H9 (cell line): ENCODE data around the gene CEP89. TPM values are rescaled to one million over a fixed set of nuclear protein-coding genes. Genes with fewer than 3 reads are reported as not detected.

Source experiments
- DNase-seq: peaks from one replicate; pipeline ENCODE4 v3.0.0-alpha.2; 2017
- H2AFZ ChIP-seq: one replicate; pipeline ENCODE4 v1.6.1; 2013; ENCODE audit warnings: mild to moderate bottlenecking, low read length, control low read depth, moderate library complexity
- H2AK5ac ChIP-seq: 2 replicates; pipeline ENCODE4 v1.6.1; 2013; ENCODE audit warnings: low read length, control low read depth, mixed read lengths; ENCODE audit not compliant: insufficient read length
- H2BK120ac ChIP-seq: one replicate; pipeline ENCODE4 v1.6.1; 2013; ENCODE audit warnings: low read depth, mild to moderate bottlenecking, low read length, control low read depth, inconsistent platforms; ENCODE audit not compliant: poor library complexity, severe bottlenecking
- H2BK12ac ChIP-seq: 2 replicates; pipeline ENCODE4 v1.6.1; 2013; ENCODE audit warnings: low read length, control low read depth, mixed read lengths, low read depth; ENCODE audit not compliant: insufficient read length
- H2BK15ac ChIP-seq: 2 replicates; pipeline ENCODE4 v1.6.1; 2013; ENCODE audit warnings: low read depth, low read length, control low read depth
- H2BK20ac ChIP-seq: one replicate; pipeline ENCODE4 v1.6.1; 2013; ENCODE audit warnings: low read depth, mild to moderate bottlenecking, low read length, control low read depth, inconsistent platforms; ENCODE audit not compliant: poor library complexity, severe bottlenecking
- H2BK5ac ChIP-seq: 2 replicates; pipeline ENCODE4 v1.6.1; 2013; ENCODE audit warnings: low read length, control low read depth, mixed read lengths; ENCODE audit not compliant: insufficient read length
- H3K14ac ChIP-seq: 2 replicates; pipeline ENCODE4 v1.6.1; 2013; ENCODE audit warnings: low read length, control low read depth; ENCODE audit not compliant: insufficient read depth
- H3K18ac ChIP-seq: 2 replicates; pipeline ENCODE4 v1.6.1; 2013; ENCODE audit warnings: low read depth, mild to moderate bottlenecking, mixed read lengths, low read length, control low read depth; ENCODE audit not compliant: insufficient read length
- H3K23ac ChIP-seq: 2 replicates; pipeline ENCODE4 v1.6.1; 2013; ENCODE audit warnings: low read length, control low read depth, mixed read lengths, low read depth; ENCODE audit not compliant: insufficient read length
- H3K23me2 ChIP-seq: 2 replicates; pipeline ENCODE4 v1.6.1; 2013; ENCODE audit warnings: low read depth, mild to moderate bottlenecking, mixed read lengths, low read length, control low read depth; ENCODE audit not compliant: insufficient read length, poor library complexity, severe bottlenecking
- H3K27ac ChIP-seq: 2 replicates; pipeline ENCODE4 v1.5.1; 2013; ENCODE audit warnings: low read length, control low read depth, mixed read lengths, low read depth; ENCODE audit not compliant: insufficient read length
- H3K27me3 ChIP-seq: 2 replicates; pipeline ENCODE4 v1.6.1; 2013; ENCODE audit warnings: low read length, control low read depth, inconsistent platforms; ENCODE audit not compliant: insufficient read depth
- H3K4ac ChIP-seq: 2 replicates; pipeline ENCODE4 v1.6.1; 2013; ENCODE audit warnings: low read depth, mild to moderate bottlenecking, control low read depth, inconsistent platforms, low read length, moderate library complexity
- H3K4me1 ChIP-seq: 2 replicates; pipeline ENCODE4 v1.6.1; 2013; ENCODE audit warnings: low read length, control low read depth, inconsistent platforms; ENCODE audit not compliant: insufficient read depth
- H3K4me2 ChIP-seq: 2 replicates; pipeline ENCODE4 v1.6.1; 2013; ENCODE audit warnings: low read length, control low read depth, mixed read lengths; ENCODE audit not compliant: insufficient read length, insufficient read depth
- H3K56ac ChIP-seq: 2 replicates; pipeline ENCODE4 v1.6.1; 2013; ENCODE audit warnings: low read depth, mild to moderate bottlenecking, mixed read lengths, low read length, control low read depth; ENCODE audit not compliant: insufficient read length
- H3K79me1 ChIP-seq: 2 replicates; pipeline ENCODE4 v1.6.1; 2013; ENCODE audit warnings: low read depth, mild to moderate bottlenecking, moderate library complexity, low read length, control low read depth, inconsistent platforms; ENCODE audit not compliant: insufficient read depth, poor library complexity, severe bottlenecking
- H3K79me2 ChIP-seq: 2 replicates; pipeline ENCODE4 v1.6.1; 2013; ENCODE audit warnings: low read length, control low read depth, inconsistent platforms; ENCODE audit not compliant: insufficient read depth
- H3K9ac ChIP-seq: 2 replicates; pipeline ENCODE4 v1.6.1; 2013; ENCODE audit warnings: low read length, control low read depth, mixed read lengths; ENCODE audit not compliant: insufficient read length; ENCODE audit errors: extremely low read depth
- H3K9me3 ChIP-seq: one replicate; pipeline ENCODE4 v1.6.1; 2013; ENCODE audit warnings: low read depth, low read length, inconsistent platforms; ENCODE audit not compliant: control insufficient read depth
- H3T11ph ChIP-seq: one replicate; pipeline ENCODE4 v1.6.1; 2013; ENCODE audit warnings: mild to moderate bottlenecking, low read length, control low read depth, inconsistent platforms
- H4K20me1 ChIP-seq: one replicate; pipeline ENCODE4 v1.6.1; 2013; ENCODE audit not compliant: control insufficient read depth, insufficient read length, insufficient read depth
- H4K5ac ChIP-seq: 2 replicates; pipeline ENCODE4 v1.6.1; 2013; ENCODE audit warnings: low read depth, mild to moderate bottlenecking, mixed read lengths, low read length, control low read depth; ENCODE audit not compliant: insufficient read length
- H4K8ac ChIP-seq: replicated peaks from 2 replicates; pipeline ENCODE4 v1.6.1; 2013; ENCODE audit warnings: low read length, control low read depth, mixed read lengths, low read depth; ENCODE audit not compliant: insufficient read length
- H4K91ac ChIP-seq: 2 replicates; pipeline ENCODE4 v1.6.1; 2013; ENCODE audit warnings: low read depth, mild to moderate bottlenecking, moderate library complexity, mixed read lengths, low read length, control low read depth; ENCODE audit not compliant: insufficient read length
- H3K27ac Mint-ChIP-seq, 3 experiments: 2 replicates in 2 of 3; 3 replicates in 1 of 3; pipeline ENCODE4 v1.8.0; 2020 to 2021; ENCODE audit warnings: mixed read lengths in 3 of 3, mild to moderate bottlenecking in 1 of 3, moderate library complexity in 1 of 3
- H3K27me3 Mint-ChIP-seq: 2 replicates; pipeline ENCODE4 v1.8.0; 2021; ENCODE audit warnings: low read depth, mild to moderate bottlenecking, moderate library complexity, mixed read lengths
- H3K36me3 Mint-ChIP-seq, 3 experiments: 2 replicates in 2 of 3; 3 replicates in 1 of 3; pipeline ENCODE4 v1.8.0; 2020 to 2021; ENCODE audit warnings: low read depth in 3 of 3, mixed read lengths in 3 of 3; ENCODE audit not compliant: insufficient read depth in 1 of 3
- H3K4me1 Mint-ChIP-seq, 2 experiments: 2 replicates each; pipeline ENCODE4 v1.8.0; 2020; ENCODE audit warnings: mixed read lengths in 2 of 2
- H3K4me3 Mint-ChIP-seq, 2 experiments: 2 replicates in 1 of 2; 3 replicates in 1 of 2; pipeline ENCODE4 v1.8.0; 2020 to 2021; ENCODE audit warnings: mild to moderate bottlenecking in 2 of 2, mixed read lengths in 2 of 2, moderate library complexity in 1 of 2
- H3K9me3 Mint-ChIP-seq, 2 experiments: 2 replicates in 1 of 2; 3 replicates in 1 of 2; pipeline ENCODE4 v1.8.0; 2020; ENCODE audit warnings: mild to moderate bottlenecking in 2 of 2, mixed read lengths in 2 of 2, moderate library complexity in 1 of 2
- CTCF ChIP-seq: fragments of 200-600 bp; sonication (generic); conservative IDR thresholded peaks from 3 replicates; pipeline ENCODE4 v1.8.0; 2021; ENCODE audit warnings: antibody characterized with exemption, mild to moderate bottlenecking
- WGBS: extraction: QIAGEN DNeasy Blood & Tissue Kit; methylation state at CpG from one replicate; pipeline ENCODE4 v1.1.7; 2013; ENCODE audit warnings: missing lambda C conversion rate, low lambda C conversion rate, mixed read lengths; ENCODE audit not compliant: insufficient read length; ENCODE audit errors: extremely low coverage; 5-methylcytosine and 5-hydroxymethylcytosine counted together
- total RNA-seq: library from RNA; stranded (reverse); gene quantifications from 2 replicates; pipeline ENCODE4 v1.2.1, GENCODE V29; 2021

Gene CEP89
- total RNA-seq, 1 experiment from 2014 or later, result 22.1 TPM

- no peak overlapping the region for H4K5ac ChIP-seq
- H2BK20ac ChIP-seq, result no peak overlapping the region
- no peak overlapping the region for H2AK5ac ChIP-seq
- no peak overlapping the region for H3T11ph ChIP-seq
- H3K4ac ChIP-seq, result no peak overlapping the region
- Mint-ChIP-seq H3K27me3 (no peaks in the 10 kb centered on the region), H3K4me3 (no peak overlapping the region), H3K36me3 (peaks cover 6 to 35% (median 32%) of the 10 kb centered on the region in 3 experiments; a peak in 6 of 7 replicates), H3K9me3 (no peaks in the 10 kb centered on the region), H3K27ac (peak overlapping the region in 1 of 3 experiments; percentile 70; a peak in 2 of 7 replicates), H3K4me1 (no peaks in the 10 kb centered on the region)
- H3K27me3 ChIP-seq, result no peaks in the 10 kb centered on the region
- no peak overlapping the region for H2BK15ac ChIP-seq
- H3K56ac ChIP-seq, result no peak overlapping the region
- H3K4me1 ChIP-seq, result no peaks in the 10 kb centered on the region
- H3K4me2 ChIP-seq, result no peak overlapping the region
- H2BK5ac ChIP-seq, result no peak overlapping the region
- WGBS, result no CpG with 5 or more reads among the region's 8 CpGs
- H2BK12ac ChIP-seq, result no peak overlapping the region
- no peak overlapping the region for H4K8ac ChIP-seq
- no peak overlapping the region for H3K18ac ChIP-seq
- no peak for TF ChIP-seq CTCF
- no peaks in the 10 kb centered on the region for H3K79me2 ChIP-seq
- no peak overlapping the region for H3K23ac ChIP-seq
- no peak overlapping the region for H2AFZ ChIP-seq
- H3K9me3 ChIP-seq, result no peaks in the 10 kb centered on the region
- no peaks in the 10 kb centered on the region for H4K20me1 ChIP-seq
- no peak overlapping the region for H4K91ac ChIP-seq
- H3K9ac ChIP-seq, result no peak overlapping the region
- H2BK120ac ChIP-seq, result no peak overlapping the region
- no peaks in the 10 kb centered on the region for H3K79me1 ChIP-seq
- H3K14ac ChIP-seq, result no peak overlapping the region
- H3K23me2 ChIP-seq, result no peaks in the 10 kb centered on the region
- no peak for DNase-seq
- no peak overlapping the region for H3K27ac ChIP-seq
Measured at GRCh38 chr19:32936065-32936464, 35.7 kb downstream of the CEP89 start.
